CD4-positive, alpha-beta T cell treated with Interleukin-17A for 1 hour (primary cell): ENCODE results near the gene TMC4.
A peak's percentile ranks its signal among the peaks of the same experiment; 100 is the strongest.

ENCODE experiments used
- DNase-seq: peaks from one replicate; pipeline ENCODE4 v3.0.0-alpha.2; 2020

The TMC4 gene

GRCh38 chr19:54128796-54129616 is 44.0 kb downstream of the TMC4 start:
- no peak for DNase-seq

GRCh38 chr19:54128441-54128725 is 44.6 kb downstream of the TMC4 start:
- DNase-seq = no peak

- no peak for DNase-seq
Observed at GRCh38 chr19:54127688-54128440, 45.1 kb downstream of the TMC4 start.

DNA sequence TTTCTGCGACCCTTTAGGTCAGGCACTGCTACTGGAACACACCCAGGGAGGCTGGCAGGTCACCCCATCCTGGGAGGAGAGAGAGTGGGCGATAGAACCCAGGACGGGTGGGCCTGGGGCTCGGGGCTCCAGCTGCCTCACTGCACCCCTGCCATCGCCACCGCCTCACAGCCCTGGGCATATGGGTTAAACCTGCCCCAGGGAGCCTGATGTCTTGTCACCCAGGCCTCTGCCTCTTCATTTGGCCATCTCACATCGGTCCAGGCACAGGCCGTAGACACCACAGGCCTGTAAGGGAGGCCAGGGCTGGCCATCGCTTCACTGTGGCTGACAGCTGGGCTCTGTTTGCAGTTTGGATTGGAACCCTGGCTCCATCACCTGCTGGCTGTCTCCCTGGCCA is 47.2 kb downstream of the TMC4 start:
- no peak for DNase-seq

DNA sequence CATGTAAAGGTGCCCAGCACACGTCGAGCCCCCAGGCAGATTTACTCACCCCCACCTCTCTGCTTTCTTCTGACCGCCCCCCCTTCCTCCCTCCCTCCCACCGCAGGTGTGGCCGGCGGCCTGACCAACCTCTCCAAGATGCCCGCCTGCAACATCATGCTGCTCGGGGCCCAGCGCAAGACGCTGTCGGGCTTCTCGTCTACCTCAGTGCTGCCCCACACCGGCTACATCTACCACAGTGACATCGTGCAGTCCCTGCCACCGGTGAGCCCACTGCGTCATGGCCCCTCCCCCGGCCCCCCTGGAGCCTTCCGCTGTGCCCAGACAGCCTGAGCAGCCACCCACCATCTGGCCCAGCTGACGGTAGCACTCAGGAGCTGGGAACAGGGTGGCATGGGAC is 48.6 kb downstream of the TMC4 start:
- no peak for DNase-seq

- DNase-seq = no peak
Observed at GRCh38 chr19:54123682-54124081, 49.3 kb downstream of the TMC4 start.

DNA sequence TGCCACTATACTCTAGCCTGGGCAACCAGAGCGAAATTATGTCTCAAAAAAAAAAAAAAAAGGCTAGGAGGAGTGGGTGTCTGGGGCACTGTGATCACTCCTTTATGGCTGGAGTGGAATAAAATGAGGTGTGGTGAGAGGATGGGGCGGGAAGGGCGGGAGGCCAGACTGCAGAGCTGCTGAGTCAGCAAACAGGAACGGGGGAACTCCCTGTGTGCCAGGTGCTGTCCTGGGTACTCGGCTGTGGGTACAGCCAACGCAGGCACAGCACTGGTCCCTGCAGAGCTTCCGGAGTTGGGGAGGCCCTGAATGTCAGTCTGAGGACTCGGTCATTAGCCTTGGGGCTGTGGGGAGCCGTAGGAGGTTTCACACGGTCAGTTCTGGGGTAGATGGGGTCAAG is 51.7 kb downstream of the TMC4 start:
- no peak for DNase-seq

DNA sequence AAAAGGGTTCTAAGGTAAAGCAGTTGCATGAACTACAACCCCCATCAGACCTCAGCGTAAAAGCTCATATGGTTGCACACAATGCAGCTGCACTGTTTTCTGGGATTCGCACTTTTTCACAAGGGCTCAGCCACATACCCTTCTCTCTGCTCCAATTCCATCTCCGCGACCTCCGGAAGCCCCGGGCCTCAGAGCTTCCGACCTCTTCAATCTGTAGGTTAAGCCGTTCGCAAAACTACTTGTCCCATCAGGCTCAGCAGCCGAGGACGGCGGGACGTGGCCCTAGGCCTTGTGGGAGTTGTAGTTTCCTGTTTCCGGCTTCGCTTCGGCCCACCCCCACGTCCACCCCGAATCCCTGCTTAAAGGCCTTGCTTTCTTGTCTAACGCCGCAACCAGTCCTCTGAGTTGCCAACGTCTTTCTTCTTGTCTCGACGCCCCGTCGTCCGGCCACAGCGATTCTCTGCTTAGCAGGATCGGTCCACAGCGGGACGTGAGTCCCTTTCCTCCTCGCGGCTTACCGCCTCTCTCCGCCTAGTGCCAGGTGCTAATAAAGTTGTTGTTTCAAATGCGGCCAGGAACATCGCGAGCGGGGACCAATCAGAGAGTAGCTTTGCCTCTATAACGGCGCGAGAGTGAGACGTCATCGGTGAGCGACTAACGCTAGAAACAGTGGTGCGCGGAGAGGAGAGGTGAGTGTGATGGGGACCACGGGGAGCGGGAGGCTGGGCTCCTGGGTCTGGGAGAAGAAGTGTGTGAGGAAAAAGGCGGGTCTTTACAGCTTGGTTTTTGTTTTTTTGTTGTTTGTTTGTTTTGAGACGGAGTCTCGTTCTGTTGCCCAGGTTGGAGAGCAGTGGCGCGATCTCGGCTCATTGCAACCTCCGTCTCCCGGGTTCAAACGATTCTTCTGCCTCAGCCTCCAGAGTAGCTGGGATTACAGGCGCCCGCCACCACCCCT is 57.6 kb downstream of the TMC4 start, which contains the start of the genes PRPF31 and TFPT:
Gene PRPF31, plus strand, starts transcription at position 646 of the 955 bp plus-strand sequence. CDS start 2,525 bp downstream, outside the sequence.
Gene TFPT, minus strand, starts transcription at position 549 of the 955 bp plus-strand sequence. Its CDS starts 388 bp downstream, at position 161.
- DNase-seq = peak; percentile 98

DNA sequence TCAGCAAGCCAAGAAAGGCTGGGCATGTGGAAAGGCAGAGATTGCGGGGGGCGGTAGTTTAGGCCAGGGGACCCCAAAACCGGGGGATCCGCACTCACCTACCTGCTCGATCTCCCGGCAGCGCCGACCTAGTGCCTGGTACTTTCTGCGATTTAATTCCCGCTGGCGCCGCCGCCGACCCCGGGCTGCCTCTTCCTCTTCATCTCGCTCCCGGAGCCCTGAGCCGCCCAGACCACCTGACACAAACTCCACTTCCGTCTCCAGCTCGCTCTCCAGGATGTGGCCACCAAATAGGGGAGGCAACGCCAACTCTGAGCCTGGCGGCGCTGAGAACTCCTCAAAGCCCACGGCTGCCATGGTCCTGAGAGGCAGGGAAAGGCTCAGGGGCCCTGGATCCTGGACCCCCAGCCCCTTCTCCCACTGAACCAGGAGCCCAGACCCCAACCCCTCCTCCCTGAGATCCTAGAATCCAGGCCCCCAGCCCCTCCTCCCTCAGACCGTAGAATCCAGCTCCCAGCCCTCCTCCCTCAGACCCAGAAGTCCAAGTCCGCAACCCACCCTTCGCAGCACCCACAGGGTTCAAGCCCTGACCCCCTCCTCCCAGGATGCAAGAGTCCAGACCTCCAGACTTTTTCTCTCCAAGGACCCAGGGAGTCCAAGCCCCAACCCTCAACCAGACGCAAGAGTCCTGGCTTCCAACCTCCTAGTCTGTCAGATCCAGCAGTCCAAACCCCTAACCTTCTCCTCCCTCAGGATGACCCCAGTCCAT is 58.4 kb downstream of the TMC4 start:
- DNase-seq = peak; percentile 62
